Effector memory CD4-positive, alpha-beta T cell (primary cell): ENCODE data around the gene TSPAN33.
A peak's percentile ranks its signal among the peaks of the same experiment; 100 is the strongest.

Experiments used
- DNase-seq, 3 donors: peaks; one replicate each; pipeline ENCODE4 v3.0.0-alpha.2; 2020
- H3K27ac ChIP-seq: 2 replicates; pipeline ENCODE4 v1.7.0; 2013; ENCODE audit warnings: mild to moderate bottlenecking, low read length, moderate library complexity; ENCODE audit not compliant: insufficient read depth, poor library complexity, severe bottlenecking
- H3K27me3 ChIP-seq: replicated peaks from 2 replicates; pipeline ENCODE4 v1.7.0; 2013; ENCODE audit warnings: mild to moderate bottlenecking, low read length; ENCODE audit not compliant: insufficient read depth, control insufficient read depth, poor library complexity, severe bottlenecking
- H3K36me3 ChIP-seq: 2 replicates; pipeline ENCODE4 v1.7.0; 2013; ENCODE audit warnings: mild to moderate bottlenecking, low read length, moderate library complexity; ENCODE audit not compliant: control insufficient read depth, insufficient read depth
- H3K4me1 ChIP-seq: 2 replicates; pipeline ENCODE4 v1.7.0; 2013; ENCODE audit warnings: low read length, mild to moderate bottlenecking; ENCODE audit not compliant: control insufficient read depth, insufficient read depth, poor library complexity, severe bottlenecking
- H3K4me3 ChIP-seq: 2 replicates; pipeline ENCODE4 v1.7.0; 2013; ENCODE audit warnings: low read length, low read depth, mild to moderate bottlenecking; ENCODE audit not compliant: insufficient read depth, poor library complexity, severe bottlenecking
- H3K9me3 ChIP-seq: 2 replicates; pipeline ENCODE4 v1.7.0; 2013; ENCODE audit warnings: mild to moderate bottlenecking, low read length, moderate library complexity; ENCODE audit not compliant: control insufficient read depth

Gene TSPAN33

DNA sequence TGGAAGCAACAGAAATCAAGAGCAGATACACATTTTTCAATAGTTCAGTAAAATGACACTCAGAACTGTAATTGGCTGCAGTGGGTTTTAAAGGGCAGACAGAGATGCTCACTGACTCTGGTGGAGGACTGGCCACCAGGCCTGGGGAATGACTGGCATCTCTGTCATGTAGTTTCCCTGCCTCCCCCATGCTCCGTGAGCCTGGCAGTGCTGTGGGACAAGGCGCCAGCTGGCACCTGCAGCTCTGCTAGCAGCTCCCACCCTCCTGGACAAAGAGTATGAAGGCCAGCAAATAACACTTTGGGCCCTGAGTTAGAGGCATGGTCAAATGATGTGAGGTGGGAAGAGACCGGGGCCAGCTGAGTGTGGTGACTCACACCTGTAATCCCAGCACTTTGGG is 15.0 kb downstream of the TSPAN33 start:
- no peaks in the 10 kb centered on the region for H3K27me3 ChIP-seq
- no peak overlapping the region for H3K4me3 ChIP-seq
- H3K9me3 ChIP-seq = no peaks in the 10 kb centered on the region
- H3K36me3 ChIP-seq = no peaks in the 10 kb centered on the region
- no peak overlapping the region for H3K27ac ChIP-seq
- DNase-seq = no peak
- no peaks in the 10 kb centered on the region for H3K4me1 ChIP-seq

DNA sequence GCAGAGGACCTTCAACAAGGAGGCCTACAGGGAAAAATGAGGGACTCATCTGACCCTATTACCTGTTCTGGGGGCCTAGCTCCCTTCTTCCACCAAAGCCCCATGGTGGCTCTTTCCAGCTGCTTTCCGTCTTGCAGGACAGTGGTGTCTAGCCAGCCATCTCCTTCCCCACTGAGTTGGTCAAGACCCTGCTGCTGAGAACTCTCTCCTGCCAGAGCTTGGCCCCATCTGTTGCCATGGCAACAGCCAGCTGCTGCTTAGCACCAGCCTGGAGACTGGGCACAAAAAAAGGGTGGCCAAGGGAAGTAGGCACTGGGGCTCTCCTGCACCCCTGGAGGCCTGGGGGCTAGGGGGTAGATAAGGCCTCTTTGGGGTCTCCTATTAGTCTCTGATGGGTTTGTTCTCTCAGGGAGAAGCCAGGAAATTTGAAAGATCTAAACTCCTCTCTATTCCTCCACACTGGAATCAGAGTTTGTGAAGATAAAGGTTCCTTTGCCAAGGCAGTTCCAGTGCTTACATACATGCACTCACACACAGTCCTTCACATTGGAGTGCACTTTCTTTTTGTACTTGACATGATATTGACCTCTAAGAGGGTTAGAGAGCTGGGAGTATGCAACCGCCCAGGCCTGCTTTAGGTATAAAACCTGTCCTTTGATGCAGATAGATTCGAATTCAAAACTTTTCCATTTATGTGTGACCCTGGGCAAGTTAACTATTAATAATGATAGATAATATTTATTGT is 15.8 kb downstream of the TSPAN33 start:
- Histone ChIP-seq H3K4me3 (no peak overlapping the region), H3K27me3 (no peaks in the 10 kb centered on the region), H3K4me1 (no peaks in the 10 kb centered on the region), H3K9me3 (no peaks in the 10 kb centered on the region), H3K36me3 (no peaks in the 10 kb centered on the region), H3K27ac (no peak overlapping the region)
- no peak for DNase-seq

DNA sequence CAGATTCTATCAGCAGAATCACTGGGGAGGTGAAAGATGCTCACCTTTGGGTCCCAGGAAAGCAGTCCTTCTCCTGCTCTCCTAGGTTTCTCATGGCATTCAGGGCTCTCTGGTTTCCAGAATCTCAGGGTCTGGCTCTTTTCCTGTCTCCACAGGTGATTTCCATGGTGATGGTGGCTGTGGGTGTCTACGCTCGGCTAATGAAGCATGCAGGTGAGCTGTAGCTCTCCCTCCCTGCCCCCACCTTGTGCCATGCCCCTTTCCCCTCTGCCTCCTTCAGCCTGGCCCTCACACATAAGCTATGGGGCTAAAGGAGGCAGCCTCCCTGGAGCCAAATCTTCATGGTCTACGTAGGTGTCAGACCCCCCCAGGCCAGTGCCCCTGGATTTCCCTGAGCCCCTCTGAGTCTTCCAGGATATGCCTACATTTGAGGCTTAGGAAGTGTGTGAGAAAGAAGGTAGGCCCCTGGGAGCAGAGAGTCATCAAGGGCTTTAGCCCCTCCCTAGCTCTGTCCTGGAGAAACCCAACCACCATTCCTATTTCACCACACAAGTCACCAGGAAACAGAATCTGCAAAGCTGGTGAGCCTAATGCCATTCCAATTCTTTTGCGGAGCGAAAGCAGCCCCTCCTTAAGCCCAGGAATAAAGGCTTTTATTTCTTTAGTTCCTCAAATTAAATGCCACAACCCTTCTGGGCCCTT is 17.2 kb downstream of the TSPAN33 start:
- no peak overlapping the region for H3K27ac ChIP-seq

DNA sequence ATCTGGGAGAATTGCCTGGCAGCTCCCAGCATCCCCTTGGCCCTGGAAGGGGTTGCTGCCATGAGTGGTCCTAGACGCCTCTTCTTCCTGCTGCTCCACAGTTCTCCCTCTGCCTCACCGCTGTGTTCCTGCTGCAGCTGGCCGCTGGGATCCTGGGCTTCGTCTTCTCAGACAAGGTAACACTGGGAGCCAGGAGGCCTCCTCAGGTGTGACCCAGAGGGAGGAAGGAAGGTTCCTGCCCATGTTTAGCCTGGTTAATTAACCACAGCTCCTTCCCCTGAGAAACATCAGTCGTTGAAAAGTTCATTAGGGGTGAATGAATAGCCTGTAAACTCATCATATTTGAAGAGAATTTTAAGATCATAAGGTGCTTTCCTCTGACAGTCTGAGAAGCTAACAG is 18.2 kb downstream of the TSPAN33 start:
- H3K27ac ChIP-seq = no peak overlapping the region
- H3K27me3 ChIP-seq = peaks cover 3% of the 10 kb centered on the region
- H3K4me3 ChIP-seq = no peak overlapping the region
- H3K4me1 ChIP-seq = no peaks in the 10 kb centered on the region
- no peaks in the 10 kb centered on the region for H3K9me3 ChIP-seq
- H3K36me3 ChIP-seq = no peaks in the 10 kb centered on the region
- DNase-seq = no peak

More for the DNA sequence above, 17.2 kb downstream of the TSPAN33 start:
- no peak overlapping the region for H3K4me3 ChIP-seq
- no peaks in the 10 kb centered on the region for H3K9me3 ChIP-seq
- H3K27me3 ChIP-seq = no peaks in the 10 kb centered on the region
- no peaks in the 10 kb centered on the region for H3K36me3 ChIP-seq
- H3K4me1 ChIP-seq = no peaks in the 10 kb centered on the region
- DNase-seq = no peak

DNA sequence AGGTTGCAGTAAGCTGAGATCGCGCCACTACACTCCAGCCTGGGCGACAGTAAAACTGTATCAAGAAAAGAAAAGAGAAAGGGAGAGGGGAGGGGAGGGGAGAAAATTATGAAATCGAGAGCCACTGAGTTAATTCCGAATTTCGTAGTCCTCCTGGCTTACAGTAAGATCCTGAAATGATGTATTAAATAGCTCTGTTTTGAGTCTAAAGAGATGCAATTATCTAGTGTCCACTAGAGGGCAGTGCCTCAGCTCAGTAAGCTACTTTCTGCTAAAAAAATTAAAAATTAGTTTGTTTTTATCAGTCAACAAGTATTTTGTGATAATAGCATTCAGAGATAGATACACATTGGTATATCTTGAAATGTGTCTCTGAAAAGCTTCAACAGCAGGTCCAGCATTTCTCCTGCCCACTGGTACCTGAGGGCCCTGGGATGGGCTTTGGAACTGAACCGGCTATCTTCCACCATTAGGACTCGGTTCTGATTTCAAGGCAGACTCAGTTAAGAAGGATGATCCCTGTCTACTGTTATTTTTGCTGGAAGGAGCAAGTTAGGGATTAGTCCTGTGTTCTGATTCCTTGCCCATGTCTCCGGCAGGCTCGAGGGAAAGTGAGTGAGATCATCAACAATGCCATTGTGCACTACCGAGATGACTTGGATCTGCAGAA is 19.5 kb downstream of the TSPAN33 start:
- Histone ChIP-seq H3K9me3 (no peaks in the 10 kb centered on the region), H3K27me3 (peaks cover 7% of the 10 kb centered on the region), H3K27ac (no peak overlapping the region), H3K36me3 (no peaks in the 10 kb centered on the region), H3K4me3 (no peak overlapping the region), H3K4me1 (no peaks in the 10 kb centered on the region)
- DNase-seq = no peak

DNA sequence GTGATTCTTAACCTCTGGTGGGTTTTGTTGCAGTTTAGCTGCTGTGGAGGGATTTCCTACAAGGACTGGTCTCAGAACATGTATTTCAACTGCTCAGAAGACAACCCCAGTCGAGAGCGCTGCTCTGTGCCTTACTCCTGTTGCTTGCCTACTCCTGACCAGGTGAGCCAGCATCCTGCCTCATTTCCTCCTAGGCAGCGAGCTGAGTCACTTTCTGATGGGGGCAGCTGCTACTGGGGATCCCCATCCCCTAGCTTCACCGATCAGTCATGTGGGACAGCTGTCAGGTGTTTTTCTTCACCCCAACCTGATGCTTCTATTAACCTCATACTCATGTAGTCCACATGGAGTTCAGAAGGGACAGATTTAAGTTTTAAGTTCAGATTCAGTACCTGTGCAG is 22.2 kb downstream of the TSPAN33 start:
- H3K4me1 ChIP-seq = no peaks in the 10 kb centered on the region
- H3K27me3 ChIP-seq = peaks cover 7% of the 10 kb centered on the region
- H3K9me3 ChIP-seq = no peaks in the 10 kb centered on the region
- H3K36me3 ChIP-seq = no peaks in the 10 kb centered on the region
- no peak for DNase-seq
- no peak overlapping the region for H3K27ac ChIP-seq
- no peak overlapping the region for H3K4me3 ChIP-seq

DNA sequence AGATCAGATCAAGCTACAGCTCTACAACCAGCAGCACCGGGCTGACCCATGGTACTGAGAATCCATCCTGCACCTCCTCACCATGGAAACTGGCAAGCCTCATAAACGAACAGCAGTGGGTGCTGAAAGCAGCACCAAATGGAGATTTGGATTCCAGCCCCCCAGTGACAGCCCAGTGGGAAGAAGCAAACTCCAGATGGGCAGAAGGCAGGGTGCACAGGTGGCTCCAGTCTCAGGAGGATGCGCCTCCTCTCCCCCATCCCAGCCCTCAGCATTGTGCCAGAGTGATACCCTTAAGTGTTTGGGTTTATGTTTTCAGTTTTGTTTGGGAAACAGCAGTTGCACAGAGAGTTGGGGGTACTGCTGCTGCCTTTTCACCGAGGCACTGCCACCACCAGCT is 23.3 kb downstream of the TSPAN33 start:
- Histone ChIP-seq H3K27ac (no peak overlapping the region), H3K4me3 (no peak overlapping the region), H3K27me3 (peaks cover 7% of the 10 kb centered on the region), H3K4me1 (no peaks in the 10 kb centered on the region), H3K9me3 (no peaks in the 10 kb centered on the region), H3K36me3 (no peaks in the 10 kb centered on the region)
- DNase-seq = no peak

DNA sequence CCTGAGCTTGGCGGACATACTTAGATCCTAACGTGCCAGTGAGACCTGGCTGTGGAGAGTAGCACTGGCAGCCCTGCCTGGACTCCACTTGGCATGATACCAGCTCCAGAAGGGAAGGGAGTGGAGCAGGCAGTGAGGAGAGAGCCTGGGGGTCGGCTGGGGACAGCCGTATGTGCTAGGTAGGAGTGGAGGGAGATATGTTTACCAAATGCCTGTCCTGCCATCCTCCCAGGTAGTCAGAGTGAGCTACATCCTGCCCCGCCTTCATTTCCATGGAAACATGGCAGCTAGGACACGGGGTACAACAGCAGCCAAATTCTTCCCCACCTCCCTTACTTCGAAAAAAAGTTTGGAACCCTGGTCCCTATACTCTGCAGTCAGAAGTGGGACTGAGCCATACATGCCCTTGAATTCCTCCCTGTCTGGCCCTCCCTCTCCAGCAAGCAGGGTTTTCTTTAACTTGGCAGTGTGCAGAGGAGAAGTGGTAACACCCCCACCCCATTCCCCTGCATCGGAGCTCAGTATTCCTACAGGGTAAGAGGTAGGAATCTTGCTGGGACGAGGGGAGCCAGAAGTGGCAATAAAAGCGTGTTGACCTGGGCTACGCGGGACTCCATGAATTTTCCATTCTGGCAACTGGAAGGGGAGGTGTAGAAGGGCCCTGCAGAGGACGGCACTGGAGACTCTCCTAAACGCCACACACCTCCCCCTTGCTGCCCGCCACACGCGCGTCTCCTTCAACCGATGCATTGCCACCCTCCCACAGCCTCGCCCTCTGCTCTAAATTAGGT is 23.9 kb downstream of the TSPAN33 start:
- no peak overlapping the region for H3K27ac ChIP-seq
- H3K36me3 ChIP-seq = no peaks in the 10 kb centered on the region
- DNase-seq = no peak
- H3K4me1 ChIP-seq = no peaks in the 10 kb centered on the region
- no peaks in the 10 kb centered on the region for H3K9me3 ChIP-seq
- peak overlapping the region; percentile 49 for H3K4me3 ChIP-seq
- H3K27me3 ChIP-seq = peaks cover 7% of the 10 kb centered on the region

DNA sequence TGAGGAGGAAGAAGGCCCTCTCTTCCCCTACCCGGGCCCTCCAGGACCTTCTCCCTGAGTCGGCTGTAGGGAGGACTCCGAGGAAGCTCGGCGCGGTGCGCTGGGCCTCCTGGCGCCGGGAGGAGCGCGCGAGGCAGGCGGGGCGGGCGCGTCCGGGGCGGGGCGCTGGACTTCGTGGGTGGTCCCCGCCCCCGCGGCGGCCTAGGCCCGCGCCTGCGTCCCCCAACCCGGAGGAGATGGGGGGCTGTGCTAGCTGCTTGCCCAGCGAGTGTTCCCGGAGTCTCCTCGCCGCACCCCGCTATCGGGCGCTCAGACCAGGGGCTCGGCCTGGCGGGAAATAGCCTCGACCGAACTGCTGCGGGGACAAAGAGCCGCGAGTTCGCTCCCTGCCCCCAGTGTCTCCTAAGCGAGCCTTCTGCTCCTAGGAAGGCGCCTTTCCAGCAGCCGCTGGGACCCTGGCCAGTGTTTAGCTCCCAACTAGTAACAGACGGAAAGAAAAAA is 24.7 kb downstream of the TSPAN33 start:
- no peak for DNase-seq
- Histone ChIP-seq H3K9me3 (no peaks in the 10 kb centered on the region), H3K36me3 (no peaks in the 10 kb centered on the region), H3K27ac (no peak overlapping the region), H3K4me1 (no peaks in the 10 kb centered on the region), H3K27me3 (peaks cover 7% of the 10 kb centered on the region), H3K4me3 (peak overlapping the region; percentile 49)
